ENCODE results near the gene CAP2.
"Not testable (repeated sequence)": the region's sequence is repeated elsewhere in the genome, so short reads cannot be mapped to it uniquely, and the experiment has no call there.

- TF ChIP-seq POLR2A (IDR thresholded peaks at IDR 0.05; ENCODE audit: low read length); GATA1 (IDR thresholded peaks at IDR 0.05; ENCODE audit: low read depth, low read length): not testable (repeated sequence)
Observed at GRCh38 chr6:17581282-17581681, 187.9 kb downstream of the CAP2 start.

Measured in erythroblast (primary cell).